Measurements from ENCODE around the gene CCDC88C.

CCDC88C gene

DNA sequence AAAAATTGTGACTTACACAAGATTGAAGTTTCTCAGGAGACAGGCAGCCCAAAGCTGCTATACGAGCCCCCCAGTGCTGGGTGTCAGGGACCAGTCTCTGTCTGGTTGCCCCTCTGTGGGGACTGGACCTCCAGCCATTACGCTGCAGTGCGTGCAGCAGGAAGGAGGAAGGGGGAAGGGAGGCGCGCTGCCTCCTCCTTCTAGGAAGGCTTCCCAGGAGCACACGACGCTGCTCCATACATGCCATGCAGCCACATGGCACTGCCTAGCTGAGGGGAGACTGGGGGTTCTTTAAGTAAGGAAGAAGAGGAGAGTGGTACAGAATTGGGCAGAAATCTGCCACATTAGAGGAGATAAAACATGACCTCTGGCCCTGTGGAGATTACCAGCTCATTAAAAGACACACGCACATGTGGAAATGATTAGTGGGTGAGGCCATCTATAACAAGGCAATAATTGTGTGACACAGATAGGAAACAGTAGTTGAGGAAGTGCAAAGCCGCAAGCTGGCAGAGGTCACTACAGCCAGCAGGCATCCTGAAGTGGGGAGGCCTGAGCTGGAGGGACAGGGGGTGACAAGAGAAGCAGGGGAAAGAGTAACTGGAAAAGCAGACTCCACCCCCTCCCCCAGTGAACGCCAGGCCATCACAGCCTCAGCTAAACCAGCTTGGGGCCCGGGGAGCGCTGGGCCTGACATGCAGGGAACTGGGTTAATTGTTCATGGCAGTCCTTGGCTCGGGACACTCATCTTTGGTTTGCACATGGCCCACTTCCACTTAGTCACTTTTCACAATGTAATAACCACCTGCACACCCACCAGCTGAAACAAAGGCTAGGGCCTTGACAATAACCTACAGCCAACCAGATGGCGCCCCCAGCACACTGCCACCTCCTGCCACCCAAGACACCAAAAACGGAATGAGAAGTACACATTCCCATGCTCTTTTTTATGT, 39.6 kb downstream of the CCDC88C start:
- DNase-seq, result no peak

DNA sequence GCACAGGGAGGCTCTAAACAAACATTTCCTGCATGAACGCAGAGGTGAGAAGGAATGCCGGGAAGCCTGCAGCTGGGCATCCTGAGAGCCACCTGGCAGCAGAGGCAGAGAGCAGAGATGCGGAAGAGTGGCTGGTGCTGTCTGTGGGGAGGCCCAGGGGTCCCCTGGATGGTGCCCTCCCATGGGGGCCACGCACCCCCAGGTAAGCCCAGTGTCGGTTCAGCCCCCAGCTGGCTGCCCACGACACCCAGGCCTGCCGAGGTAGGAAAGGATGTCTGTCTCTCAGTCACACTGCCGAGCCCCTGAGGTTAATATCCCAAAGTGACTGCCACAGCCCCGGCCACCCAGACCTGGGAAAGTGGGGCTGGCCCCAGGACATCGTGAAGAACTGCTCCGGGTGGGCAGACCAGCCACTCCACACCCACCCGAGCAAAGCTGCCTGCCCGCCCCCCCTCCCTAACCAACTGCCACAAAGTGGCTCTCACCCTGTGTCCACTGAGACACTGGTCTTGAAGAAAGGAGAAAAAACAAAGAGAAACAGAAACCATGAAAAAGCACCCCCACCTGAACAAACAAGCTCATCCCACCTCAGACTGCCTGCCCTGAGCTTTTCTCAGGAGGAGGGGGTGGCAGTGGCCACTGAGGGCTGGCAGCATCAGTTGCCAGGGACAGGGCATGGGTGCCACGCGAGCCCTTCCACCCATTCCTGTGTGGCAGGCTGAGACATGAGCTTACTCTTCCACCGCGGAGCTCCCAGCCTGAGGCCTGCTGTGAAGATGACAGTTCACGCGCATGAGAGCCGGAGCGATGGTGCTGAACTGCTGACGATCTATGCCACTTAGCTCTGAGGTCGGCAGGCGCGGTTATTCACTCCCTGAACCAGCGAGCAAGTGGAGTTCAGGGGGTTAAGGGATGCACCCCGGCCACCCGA, 40.8 kb downstream of the CCDC88C start:
- DNase-seq, result no peak

DNA sequence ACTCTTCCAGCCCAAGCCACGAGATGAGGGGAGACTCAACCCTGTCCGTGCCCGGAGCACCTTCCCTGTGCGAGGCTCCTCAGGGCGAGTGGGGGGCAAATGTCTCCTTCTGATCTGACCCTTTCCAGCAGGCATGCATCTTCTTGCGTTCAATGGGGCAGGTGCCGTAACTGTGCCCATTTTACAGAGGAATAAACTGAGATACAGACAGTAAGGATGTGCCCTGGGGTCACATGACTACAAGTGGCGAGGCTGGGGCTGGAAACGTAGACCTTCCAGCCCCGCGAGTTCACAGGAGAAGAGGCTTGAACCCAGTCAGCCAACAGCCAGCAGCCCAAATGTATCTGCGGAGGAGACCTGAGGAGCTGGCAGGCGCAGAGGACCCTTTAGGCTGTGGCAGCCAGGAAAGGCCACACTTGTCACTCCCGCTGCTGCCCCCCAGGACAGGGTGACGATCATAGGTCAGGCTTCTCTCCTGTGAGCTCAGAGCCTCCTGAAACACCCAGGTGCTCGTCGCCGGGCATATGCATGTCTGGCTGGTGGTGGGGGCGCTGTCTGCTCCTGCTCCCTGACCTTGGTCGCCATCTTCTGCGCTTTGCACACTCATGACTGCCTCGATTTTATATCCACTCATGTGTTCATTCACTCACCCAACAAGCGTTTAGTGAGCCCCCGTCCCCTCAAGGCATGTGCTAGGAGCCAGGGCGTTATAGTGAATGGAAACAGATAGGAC, 41.7 kb downstream of the CCDC88C start:
- no peak for DNase-seq

DNA sequence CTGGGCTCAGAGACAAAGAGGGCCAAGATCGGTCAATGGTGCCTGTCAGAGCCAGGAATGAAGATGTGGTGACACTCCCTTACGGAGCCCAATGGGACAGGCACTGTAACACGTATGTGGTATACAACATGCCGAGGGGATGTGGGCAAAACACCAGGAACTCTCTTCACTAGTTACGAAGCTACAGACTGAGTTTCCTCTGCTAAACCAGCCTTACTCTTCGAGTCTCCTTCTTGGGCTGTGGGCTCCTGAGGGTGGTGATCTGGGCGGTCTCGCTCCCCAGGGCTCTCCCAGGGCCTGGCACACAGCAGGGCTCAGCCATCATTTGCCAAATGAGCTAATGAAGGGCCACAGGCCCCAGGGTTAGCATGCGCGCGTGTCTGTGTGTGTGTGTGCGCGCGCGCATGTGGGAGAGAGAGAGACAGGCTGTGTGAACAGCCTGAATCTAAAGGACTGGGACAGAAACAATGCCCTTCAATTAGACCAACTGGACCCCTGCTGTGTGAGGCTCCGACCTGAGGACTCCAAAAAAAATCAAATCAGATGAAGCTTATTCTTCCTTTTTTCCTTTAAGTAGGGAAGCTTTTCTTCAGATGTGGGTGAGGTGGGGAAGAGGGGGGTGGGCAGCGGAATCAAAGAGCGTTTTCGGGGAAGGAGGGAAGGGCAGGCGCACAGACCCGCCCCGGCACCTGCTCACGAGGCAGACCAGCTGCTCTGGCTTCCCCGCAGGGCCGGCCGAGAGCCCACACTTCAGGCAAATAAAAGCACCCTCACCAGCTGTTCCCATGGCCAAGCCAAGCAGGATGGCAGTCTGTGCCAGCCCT, 42.5 kb downstream of the CCDC88C start:
- DNase-seq, result no peak

DNA sequence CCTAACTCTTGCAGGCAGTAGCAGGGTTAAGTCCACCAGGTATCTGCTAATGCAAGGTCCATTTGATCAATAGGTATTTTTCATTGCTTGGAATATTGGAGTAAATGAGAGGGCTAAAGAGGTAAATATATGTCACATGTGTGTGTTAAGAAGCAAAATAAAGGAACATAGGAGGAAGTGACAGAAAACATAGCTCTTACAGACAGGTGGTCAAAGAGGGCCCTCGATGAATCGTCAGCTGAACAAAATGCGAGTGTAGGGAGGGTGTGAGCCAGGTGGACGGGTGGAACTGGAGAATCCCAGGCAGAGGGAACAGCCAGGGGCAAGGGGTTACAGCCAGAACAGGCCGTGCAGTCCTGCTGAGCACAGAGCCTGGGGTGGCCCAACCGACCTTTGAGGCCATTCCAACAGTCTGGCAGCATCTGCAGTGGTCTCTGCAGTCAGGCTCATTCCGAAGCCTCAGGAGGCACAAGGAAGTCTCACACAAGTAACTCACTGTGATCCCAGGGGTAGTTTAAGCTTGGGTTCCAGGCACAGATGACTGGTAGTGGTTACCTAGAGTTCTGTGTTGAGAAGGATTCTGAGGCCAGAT, 43.2 kb downstream of the CCDC88C start:
- no peak for DNase-seq

DNA sequence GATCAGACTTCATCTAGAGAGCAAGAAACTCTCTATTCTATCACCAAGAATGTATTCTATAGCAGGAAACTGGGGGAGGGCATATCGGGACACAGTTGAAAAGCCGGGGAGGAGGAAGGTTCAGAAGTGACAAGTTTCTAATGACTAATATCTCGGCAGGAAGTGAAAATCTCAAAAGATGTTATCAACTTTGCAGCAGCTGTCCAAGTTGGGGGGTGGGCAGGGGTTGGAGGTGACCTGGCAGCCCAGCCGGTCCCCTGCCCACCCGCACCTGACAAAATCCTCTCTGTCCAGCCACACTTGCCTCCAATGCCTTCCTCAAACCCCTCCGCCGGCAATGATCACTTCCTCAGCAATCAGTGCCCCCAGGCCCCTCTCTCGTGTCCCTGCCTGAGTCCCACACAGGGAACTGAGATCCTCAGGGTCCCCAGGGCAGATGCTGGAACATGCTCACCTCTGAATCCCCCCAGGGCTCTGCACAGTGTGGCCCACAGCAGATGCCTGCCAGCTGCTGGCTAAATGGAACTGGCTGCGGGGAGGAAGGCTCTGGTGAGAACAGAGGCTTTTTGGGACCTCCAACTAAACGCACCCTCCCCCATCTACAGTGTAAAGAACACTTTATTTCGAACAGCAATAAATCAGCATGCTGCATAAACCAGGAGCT, 43.9 kb downstream of the CCDC88C start:
- no peak for DNase-seq

DNA sequence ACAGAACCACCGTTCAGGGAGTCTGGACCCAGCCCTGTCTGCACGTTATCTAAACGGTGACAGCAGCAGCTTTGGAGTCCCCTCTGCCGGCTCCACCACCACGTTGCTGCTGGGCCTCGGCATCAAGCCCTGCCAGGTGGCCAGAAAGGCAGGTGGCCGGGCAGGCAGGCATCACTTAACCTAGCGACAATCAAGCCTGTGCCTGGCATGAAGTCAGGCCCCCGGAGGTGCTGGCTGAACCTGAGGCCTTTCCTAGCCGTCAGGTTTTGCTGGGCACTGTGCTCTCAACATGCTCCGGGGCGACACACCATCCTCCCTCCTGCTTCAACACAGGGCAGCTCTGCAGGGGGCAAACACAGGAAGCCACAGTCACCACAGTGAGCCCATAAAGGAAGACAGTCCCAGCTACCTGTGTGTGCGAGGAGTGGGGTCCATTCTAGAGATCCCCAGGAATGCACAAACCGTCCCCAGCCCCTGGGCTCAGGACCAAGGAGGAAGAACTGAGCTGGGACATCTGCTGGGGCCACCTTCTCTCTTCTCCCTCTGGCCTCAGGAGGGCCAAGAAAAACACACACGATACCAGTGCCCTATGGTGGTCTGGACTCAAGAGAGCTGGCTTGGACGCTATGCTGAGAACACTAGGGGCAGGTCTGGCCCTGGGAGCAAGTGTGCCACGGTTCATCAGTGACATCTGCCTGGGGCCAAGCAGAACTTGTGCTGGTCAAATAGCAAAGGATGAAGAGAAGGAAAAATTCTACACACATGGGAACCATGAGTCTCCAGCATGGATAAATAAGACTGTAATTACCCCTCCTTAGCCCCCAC, 44.7 kb downstream of the CCDC88C start:
- no peak for DNase-seq

DNA sequence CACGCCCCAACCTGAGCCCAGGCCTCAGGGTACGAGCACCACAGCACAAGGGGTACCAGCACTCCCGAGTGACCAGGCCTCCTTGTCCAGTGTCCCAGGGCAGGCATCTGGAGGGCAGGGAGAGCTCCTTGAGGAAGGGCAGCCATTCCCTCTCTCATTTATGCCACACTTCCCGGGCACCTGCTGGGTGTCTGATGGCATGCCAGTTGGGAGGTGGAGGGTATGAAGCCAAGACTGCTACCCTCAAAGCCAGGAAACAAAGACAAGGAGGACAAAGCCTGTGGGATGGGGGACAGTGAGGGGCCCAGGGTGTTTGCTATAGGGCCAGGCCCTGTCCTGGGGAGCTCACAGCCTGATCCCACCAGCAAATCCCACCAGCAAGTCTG, 45.6 kb downstream of the CCDC88C start:
- no peak for DNase-seq

DNA sequence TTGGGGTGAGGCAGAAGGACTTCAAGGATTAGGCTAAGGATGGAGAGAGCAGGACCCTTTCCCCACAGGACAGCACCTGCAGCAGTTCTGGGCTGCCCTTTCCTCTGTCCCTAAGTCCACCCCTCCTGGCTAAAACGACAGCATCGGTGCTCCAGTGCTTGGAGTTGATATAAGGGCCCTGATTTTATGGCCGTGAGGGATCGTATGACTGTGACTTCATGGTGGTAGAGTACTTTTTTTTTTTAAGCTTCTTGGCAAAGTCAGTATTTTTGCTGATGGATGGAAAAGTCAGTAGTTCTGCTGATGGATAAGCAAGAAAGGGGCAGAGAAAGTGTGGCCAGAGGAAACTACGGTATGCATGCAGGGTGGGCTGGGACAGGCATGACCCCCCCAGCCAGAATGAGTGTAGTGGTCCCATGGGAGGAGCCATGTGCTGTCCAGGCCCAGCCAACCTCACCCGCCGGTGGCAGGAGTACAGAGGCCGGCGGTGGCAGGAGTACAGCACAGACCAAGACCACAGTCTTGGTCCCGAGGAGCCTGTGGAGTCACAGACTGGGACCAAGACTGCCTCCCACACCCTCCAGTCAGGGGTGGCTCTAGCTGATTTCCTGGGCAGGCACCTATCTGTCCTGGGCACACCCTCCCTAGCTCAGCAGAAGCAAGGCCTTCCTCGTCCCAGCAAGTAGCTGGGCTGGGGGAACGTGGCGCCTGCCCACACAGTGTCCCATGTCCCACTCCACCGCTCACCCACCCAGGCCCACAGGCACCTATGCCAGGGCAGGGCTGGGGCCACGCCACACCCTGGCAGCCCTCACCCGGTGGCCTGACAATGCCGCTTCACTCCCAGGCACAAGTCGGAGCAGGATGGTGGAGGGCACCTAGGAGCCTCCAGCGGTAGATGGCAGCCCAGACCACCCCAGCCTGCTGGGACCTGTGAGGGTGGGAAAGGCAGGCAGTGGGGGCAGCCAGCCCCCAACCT, 46.3 kb downstream of the CCDC88C start:
- DNase-seq, result no peak

DNA sequence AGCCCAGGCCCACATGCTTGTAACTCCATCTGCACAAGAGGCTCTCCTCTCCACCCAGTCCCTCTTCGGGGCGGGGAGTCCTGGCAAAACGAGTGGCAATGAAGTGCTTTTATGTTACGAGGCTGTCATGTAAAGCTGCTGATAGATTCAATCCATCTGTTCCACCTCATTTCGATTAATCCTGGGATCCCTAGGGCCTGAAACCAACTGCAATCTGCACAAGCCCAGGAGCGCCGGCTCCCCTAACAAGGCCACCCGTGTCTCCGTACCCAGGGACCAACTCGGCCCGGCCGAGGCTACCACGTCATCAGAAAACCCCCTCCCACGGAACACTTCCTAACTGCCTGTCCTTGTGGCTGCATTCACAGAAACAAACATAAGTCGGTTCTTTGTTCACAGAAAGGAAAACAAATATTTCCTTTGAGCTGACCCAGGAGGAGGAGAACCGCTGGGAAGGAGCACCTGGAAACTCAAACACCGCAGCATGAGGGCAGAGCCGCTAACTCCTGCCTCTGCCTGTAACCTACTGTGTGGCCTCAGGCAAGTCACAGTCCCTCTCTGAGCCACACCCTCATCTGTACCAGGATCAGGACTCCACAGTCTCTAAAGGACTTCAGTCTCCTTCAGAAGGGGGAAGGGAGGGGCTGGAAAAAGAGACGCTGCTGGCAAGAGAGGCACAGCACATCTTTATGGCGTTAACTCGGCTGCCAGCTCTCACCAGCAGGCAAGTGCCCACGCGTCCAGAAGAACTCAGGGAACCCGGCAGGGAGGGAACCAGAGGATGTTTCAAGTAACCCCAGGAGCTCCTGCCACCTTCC, 47.8 kb downstream of the CCDC88C start:
- DNase-seq, result no peak

DNA sequence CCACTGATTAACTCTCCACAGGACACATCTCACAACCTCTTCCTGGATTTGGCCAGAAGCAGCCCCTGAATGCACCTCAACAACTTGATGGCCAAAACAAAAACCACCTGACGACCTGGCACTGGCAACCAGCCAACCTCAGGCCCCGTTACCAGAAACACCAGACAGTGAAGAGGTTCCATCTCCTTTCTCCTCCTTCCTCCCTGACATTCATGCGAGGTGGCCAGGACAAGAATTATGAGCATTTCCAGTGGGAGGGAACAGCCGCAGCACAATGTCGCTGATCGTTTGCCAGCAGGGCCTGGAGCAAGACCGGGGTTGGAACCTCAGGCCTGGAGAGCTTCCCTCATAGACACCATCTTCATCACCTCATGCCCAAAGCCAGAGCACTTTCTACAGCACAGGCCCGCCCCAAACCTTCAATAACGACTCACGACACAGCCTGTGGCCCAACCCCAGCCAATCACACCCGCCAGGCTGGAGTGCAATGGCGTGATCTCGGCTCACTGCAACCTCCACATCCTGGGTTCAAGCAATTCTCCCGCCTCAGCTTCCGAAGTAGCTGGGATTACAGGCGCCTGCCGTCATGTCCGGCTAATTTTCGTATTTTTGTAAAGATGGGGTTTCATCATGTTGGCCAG, 48.7 kb downstream of the CCDC88C start:
- no peak for DNase-seq

DNA sequence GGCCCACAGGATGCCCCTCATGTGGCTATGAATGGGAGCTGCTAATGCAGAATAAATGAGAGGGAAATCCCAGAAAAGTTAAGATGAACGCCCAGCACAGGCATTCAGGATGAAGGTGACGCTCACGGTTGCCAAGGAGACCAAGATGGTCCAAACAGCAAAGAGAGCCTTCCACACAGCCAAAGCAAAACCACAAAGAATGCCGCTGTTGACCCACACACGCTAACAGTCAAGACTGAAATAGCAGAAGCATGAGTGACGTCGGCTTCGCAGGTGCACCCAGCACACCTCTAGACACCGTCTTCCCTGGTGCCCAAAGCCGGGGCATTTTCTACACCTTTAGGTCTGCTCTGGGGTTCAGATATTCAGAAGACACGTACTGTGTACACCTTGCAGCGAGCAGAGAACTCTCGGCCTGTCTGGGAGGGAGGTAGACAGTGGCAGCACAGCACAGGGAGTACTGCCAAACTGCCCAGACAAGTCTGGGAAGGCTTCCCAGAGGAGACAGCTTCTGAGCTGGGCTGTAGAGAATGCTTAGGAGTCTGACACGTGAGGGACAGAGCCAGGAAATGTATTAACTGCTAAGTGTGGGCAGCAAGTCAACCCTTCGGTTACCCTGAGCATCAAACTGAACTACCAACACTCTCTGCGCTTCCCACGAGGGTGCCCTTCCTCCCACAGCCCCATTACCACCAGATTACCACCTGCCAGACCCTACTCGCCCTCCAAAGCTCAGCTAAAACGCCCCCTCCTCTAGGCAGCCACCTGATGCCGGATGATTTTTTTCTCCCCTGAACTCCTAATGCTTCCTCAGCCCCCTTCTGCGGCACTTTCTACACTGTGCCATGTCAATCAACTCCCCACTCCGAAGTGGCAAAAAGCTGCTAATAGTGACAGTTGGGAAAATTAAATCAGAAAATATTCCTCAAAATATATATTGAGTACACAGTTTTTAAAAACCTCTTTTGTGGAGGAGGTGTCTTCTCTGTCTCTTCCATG, 50.1 kb downstream of the CCDC88C start:
- peak; percentile 16 for DNase-seq

DNA sequence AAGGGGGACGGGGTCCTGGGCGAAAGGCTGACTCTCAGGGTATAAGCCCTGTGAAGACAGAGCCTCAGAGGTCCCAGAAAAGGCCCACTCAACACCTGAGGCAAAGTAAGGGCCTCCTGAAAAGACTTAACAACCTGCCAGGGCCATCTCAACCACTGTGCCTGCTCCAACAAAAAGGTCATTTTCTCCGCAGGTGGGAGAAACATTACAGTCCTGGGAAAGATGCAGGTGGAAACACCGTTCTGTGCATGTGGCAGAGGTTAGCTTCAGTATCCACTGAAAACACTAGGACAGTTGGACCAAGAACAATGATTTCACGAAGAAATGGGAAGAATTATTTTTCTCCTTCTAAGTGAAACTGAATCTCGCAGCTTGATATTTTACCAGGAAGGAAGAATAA, 50.9 kb downstream of the CCDC88C start:
- DNase-seq, result no peak

DNA sequence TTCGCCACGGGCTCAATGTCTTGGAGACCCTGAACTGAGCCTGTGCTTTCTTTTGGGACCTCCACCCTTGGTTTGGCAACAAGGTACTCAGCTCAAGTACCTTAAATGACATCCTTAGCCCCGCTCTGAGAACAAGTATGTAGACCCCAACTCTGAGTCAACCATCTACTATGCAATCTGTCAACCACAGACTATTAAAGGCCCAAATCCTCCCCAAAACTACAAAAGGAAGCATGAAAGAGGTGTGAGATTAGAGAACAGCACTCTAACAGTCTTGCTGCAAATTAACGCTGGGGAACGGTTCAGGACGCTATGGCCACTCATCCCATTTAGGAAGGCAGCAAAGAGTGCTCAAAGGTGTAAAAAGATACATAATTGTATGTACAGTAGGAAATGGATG, 52.1 kb downstream of the CCDC88C start:
- DNase-seq, result no peak

DNA sequence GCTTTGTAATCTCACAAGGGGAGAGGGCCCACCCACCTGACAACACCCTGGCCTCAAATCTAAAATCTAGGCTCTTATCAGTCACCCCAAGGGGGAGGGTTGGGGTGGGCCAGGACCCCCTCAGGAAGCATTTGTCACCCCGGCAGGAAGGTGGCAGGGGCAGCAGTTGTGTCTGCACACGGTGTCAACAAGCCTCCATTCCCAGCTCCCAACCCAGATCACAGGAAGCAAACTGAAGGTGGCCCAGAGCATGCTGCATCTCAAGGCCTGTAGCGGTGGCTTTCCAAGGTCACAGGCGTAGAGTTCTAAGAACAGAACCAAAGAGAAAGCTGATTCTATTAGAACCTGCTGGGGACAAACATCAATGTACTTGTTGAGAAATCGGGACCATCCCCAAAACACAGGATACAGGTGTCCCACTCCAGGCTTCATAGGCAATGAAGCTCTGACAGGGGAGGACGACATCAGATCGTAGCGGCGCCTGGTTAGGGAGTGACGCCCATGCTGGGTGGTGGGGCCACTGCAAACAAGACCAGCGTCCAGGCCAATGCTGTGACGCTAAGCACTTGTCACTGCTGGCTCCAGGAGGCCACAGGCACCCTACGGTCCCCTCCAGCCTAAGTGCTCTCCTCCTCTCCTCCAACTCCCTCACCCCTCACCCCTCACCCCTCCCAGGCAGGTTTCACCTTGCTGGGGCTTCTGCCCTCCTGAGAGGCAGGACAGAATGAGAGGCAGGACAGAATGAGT, 52.9 kb downstream of the CCDC88C start:
- DNase-seq, result no peak

Data from T1000 (cell line).